WTC11 (cell line): Measurements from ENCODE around the gene USP15. TPM values are rescaled to one million over a fixed set of nuclear protein-coding genes. Genes with fewer than 3 reads are reported as not detected.

Experiments
- ATAC-seq: fragments of 200-7000 bp; cut with Tn5 transposase; 2 replicates; pipeline ENCODE4 v1.10.0; 2021; ENCODE audit warnings: mild to moderate bottlenecking, moderate library complexity
- CTCF ChIA-PET: fragments of 300-600 bp; sonication (Branson Sonifier 250); formaldehyde crosslinking; loops from one replicate; lab custom pipeline; 2021; ENCODE audit warnings: antibody characterized with exemption; lab: Charles Lee
- POLR2A ChIA-PET: fragments of 350-600 bp; sonication (Branson Sonifier 250); formaldehyde crosslinking; loops from one replicate; lab custom pipeline; 2021; ENCODE audit warnings: antibody characterized with exemption; lab: Charles Lee
- DNase-seq: peaks from one replicate; pipeline ENCODE4 v3.0.0; 2021; ENCODE audit warnings: low spot score
- H3K27ac Mint-ChIP-seq: 2 replicates; pipeline ENCODE4 v1.8.0; 2021; ENCODE audit warnings: mixed read lengths
- H3K27me3 Mint-ChIP-seq: 2 replicates; pipeline ENCODE4 v1.8.0; 2021; ENCODE audit warnings: low read depth, mild to moderate bottlenecking, moderate library complexity, mixed read lengths
- H3K36me3 Mint-ChIP-seq: 2 replicates; pipeline ENCODE4 v1.8.0; 2021; ENCODE audit warnings: mixed read lengths
- H3K4me1 Mint-ChIP-seq: 2 replicates; pipeline ENCODE4 v1.8.0; 2022; ENCODE audit warnings: mixed read lengths
- H3K4me3 Mint-ChIP-seq: 2 replicates; pipeline ENCODE4 v1.8.0; 2021; ENCODE audit warnings: mild to moderate bottlenecking, moderate library complexity, mixed read lengths
- H3K9me3 Mint-ChIP-seq: 2 replicates; pipeline ENCODE4 v1.8.0; 2021; ENCODE audit warnings: mixed read lengths
- ATF6 ChIP-seq: sonication (generic); formaldehyde crosslinking; IDR thresholded peaks from 2 replicates; pipeline ENCODE4 v1.8.1; 2023; ENCODE audit warnings: mild to moderate bottlenecking, missing genetic modification reagents
- E2F4 ChIP-seq: sonication (generic); formaldehyde crosslinking; IDR thresholded peaks from 2 replicates; pipeline ENCODE4 v1.8.1; 2022; ENCODE audit warnings: low read depth, mild to moderate bottlenecking, moderate library complexity, missing genetic modification reagents, borderline replicate concordance
- E2F5 ChIP-seq: sonication (generic); formaldehyde crosslinking; IDR thresholded peaks from 2 replicates; pipeline ENCODE4 v1.8.1; 2022; ENCODE audit warnings: mild to moderate bottlenecking, moderate library complexity, missing genetic modification reagents
- ESRRA ChIP-seq: sonication (generic); formaldehyde crosslinking; IDR thresholded peaks from 2 replicates; pipeline ENCODE4 v1.8.1; 2022; ENCODE audit warnings: mild to moderate bottlenecking, missing genetic modification reagents, borderline replicate concordance
- FOXK1 ChIP-seq: sonication (generic); formaldehyde crosslinking; IDR thresholded peaks from 2 replicates; pipeline ENCODE4 v1.8.0; 2022; ENCODE audit warnings: mild to moderate bottlenecking, moderate library complexity, missing genetic modification reagents
- FOXP4 ChIP-seq: sonication (generic); formaldehyde crosslinking; IDR thresholded peaks from 2 replicates; pipeline ENCODE4 v1.8.0; 2022; ENCODE audit warnings: mild to moderate bottlenecking, missing genetic modification reagents
- HMGA2 ChIP-seq: fragments of 250-450 bp; sonication (Bioruptor Pico); IDR thresholded peaks from 2 replicates; pipeline ENCODE4 v1.4.0; 2021; ENCODE audit warnings: mild to moderate bottlenecking, moderate library complexity
- HMGXB4 ChIP-seq: sonication (generic); formaldehyde crosslinking; IDR thresholded peaks from 2 replicates; pipeline ENCODE4 v1.8.1; 2023; ENCODE audit warnings: mild to moderate bottlenecking, moderate library complexity, missing genetic modification reagents
- JUN ChIP-seq: sonication (generic); formaldehyde crosslinking; IDR thresholded peaks from 2 replicates; pipeline ENCODE4 v1.8.0; 2023; ENCODE audit warnings: mild to moderate bottlenecking, missing genetic modification reagents
- MXD4 ChIP-seq: fragments of 250-450 bp; sonication (Bioruptor Pico); IDR thresholded peaks from 2 replicates; pipeline ENCODE4 v1.8.0; 2021; ENCODE audit warnings: mild to moderate bottlenecking, moderate library complexity, borderline replicate concordance
- NFATC4 ChIP-seq: fragments of 250-450 bp; sonication (Bioruptor Pico); IDR thresholded peaks from 2 replicates; pipeline ENCODE4 v1.9.0; 2021; ENCODE audit warnings: mild to moderate bottlenecking
- PRDM15 ChIP-seq: sonication (generic); formaldehyde crosslinking; IDR thresholded peaks from 2 replicates; pipeline ENCODE4 v1.8.0; 2022; ENCODE audit warnings: missing genetic modification reagents
- PREB ChIP-seq: sonication (generic); formaldehyde crosslinking; IDR thresholded peaks from 2 replicates; pipeline ENCODE4 v1.8.1; 2022; ENCODE audit warnings: mild to moderate bottlenecking, missing genetic modification reagents, moderate library complexity, borderline replicate concordance
- SOX15 ChIP-seq: fragments of 250-450 bp; sonication (Bioruptor Pico); IDR thresholded peaks from 2 replicates; pipeline ENCODE4 v1.9.0; 2021; ENCODE audit warnings: mild to moderate bottlenecking
- TCF7 ChIP-seq: sonication (generic); formaldehyde crosslinking; IDR thresholded peaks from 2 replicates; pipeline ENCODE4 v1.8.0; 2022; ENCODE audit warnings: mild to moderate bottlenecking, low read depth, missing genetic modification reagents, moderate library complexity
- TP53 ChIP-seq: sonication (generic); formaldehyde crosslinking; IDR thresholded peaks from 2 replicates; pipeline ENCODE4 v1.8.1; 2023; ENCODE audit warnings: mild to moderate bottlenecking, missing genetic modification reagents
- ZBTB43 ChIP-seq: sonication (generic); formaldehyde crosslinking; IDR thresholded peaks from 2 replicates; pipeline ENCODE4 v1.8.1; 2023; ENCODE audit warnings: mild to moderate bottlenecking, missing genetic modification reagents
- ZNF281 ChIP-seq: sonication (generic); formaldehyde crosslinking; IDR thresholded peaks from 2 replicates; pipeline ENCODE4 v1.8.0; 2023; ENCODE audit warnings: mild to moderate bottlenecking, missing genetic modification reagents
- total RNA-seq: library from RNA; stranded (reverse); gene quantifications from 3 replicates; pipeline ENCODE4 v1.2.3, GENCODE V29; 2021

Gene USP15
- total RNA-seq, 1 experiment from 2014 or later: 37.2 TPM

- no peaks in the 10 kb centered on the region for H3K27me3 Mint-ChIP-seq
- TF ChIP-seq FOXK1: no peak
- TF ChIP-seq TCF7 (CRISPR knock-in tag): no peak
- TF ChIP-seq E2F5 (CRISPR knock-in tag): no peak
- no peak for TF ChIP-seq ZNF281 (CRISPR knock-in tag)
- TF ChIP-seq MXD4 (CRISPR knock-in tag): no peak
- no peak for TF ChIP-seq FOXP4 (CRISPR knock-in tag)
- no peak for TF ChIP-seq PRDM15 (CRISPR knock-in tag)
- no peak for TF ChIP-seq ZBTB43 (CRISPR knock-in tag)
- no peak for TF ChIP-seq HMGXB4 (CRISPR knock-in tag)
- TF ChIP-seq, all 79 proteins: peak for 0
- Mint-ChIP-seq H3K27ac (no peak overlapping the region), H3K36me3 (no peaks in the 10 kb centered on the region), H3K4me1 (0 out of 2 replicates have a peak, but pooled peaks cover 4% of the 10 kb centered on the region), H3K9me3 (no peaks in the 10 kb centered on the region), H3K4me3 (no peak overlapping the region)
- DNase-seq: no peak
- no peak for ATAC-seq
- ChIA-PET CTCF (interaction anchor here (1.3 kb wide), 1 partner anchor 18 kb away, joined by 4 read pairs; the partner anchor contains the start of gene USP15), POLR2A (no interaction called here)
These were observed 17.8 kb downstream of the USP15 start for GRCh38 chr12:62278022-62278421.

GRCh38 chr12:62279058-62279457 is 18.9 kb downstream of the USP15 start:
- Mint-ChIP-seq H3K4me1 (0 out of 2 replicates have a peak, but pooled peaks cover 4% of the 10 kb centered on the region), H3K9me3 (no peaks in the 10 kb centered on the region), H3K27me3 (no peaks in the 10 kb centered on the region), H3K36me3 (no peaks in the 10 kb centered on the region), H3K4me3 (no peak overlapping the region), H3K27ac (no peak overlapping the region)
- POLR2A ChIA-PET: no interaction called here
- CTCF ChIA-PET: no interaction called here
- ATAC-seq: no peak
- DNase-seq: no peak
- TF ChIP-seq HMGA2 (no peak), PREB (no peak), ATF6 (no peak), SOX15 (CRISPR knock-in tag) (no peak), TP53 (no peak), NFATC4 (CRISPR knock-in tag) (no peak), ESRRA (CRISPR knock-in tag) (no peak), E2F4 (CRISPR knock-in tag) (no peak), JUN (CRISPR knock-in tag) (no peak)
